ENCODE data around the gene CERS6. TPM values are rescaled to one million over a fixed set of nuclear protein-coding genes. Genes with fewer than 3 reads are reported as not detected.

The CERS6 gene
- total and polyA plus RNA-seq, 4 donors, result 4.3 to 25.8 (median 13.6) TPM

DNA sequence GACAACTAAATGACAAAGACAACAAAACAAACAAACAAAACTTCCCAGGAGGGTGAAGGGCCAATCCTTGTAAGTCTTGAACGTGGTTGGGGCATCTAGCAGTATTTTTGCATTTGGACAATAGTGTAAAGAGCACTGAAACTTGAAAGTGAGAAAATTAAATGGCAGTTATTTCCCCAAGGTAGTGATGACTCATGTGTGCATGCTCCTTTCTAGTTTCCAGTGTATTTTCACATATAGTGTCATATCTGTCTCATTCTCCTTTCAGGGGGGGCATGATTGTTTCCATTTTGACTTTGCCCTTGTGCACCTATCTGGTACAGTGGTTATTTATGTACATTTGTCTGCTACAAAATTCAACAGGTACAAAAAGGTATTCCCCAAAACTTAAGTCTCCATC lies 39.5 kb downstream of the CERS6 start:
- ATAC-seq (ENCODE audit: insufficient read depth, low FRiP score) (no peak), DNase-seq (no peak)
- Histone ChIP-seq H3K27ac (ENCODE audit: low read depth in 1 of 2, low read length in 1 of 2) (no peak overlapping the region), H3K4me3 (no peak overlapping the region), H3K27me3 (ENCODE audit: control insufficient read depth in 3 of 3, insufficient read depth in 3 of 3, low read length in 2 of 3) (no peaks in the 10 kb centered on the region), H3K36me3 (ENCODE audit: control insufficient read depth in 4 of 4, insufficient read depth in 4 of 4, low read length in 4 of 4) (peaks cover 0 to 3% (median 0%) of the 10 kb centered on the region in 4 donors), H3K9me3 (ENCODE audit: control insufficient read depth in 4 of 4, insufficient read depth in 3 of 4, low read length in 3 of 4) (no peaks in the 10 kb centered on the region), H3K4me1 (ENCODE audit: control insufficient read depth in 5 of 5, insufficient read depth in 5 of 5, low read length in 5 of 5) (peaks cover 0 to 16% (median 0%) of the 10 kb centered on the region in 5 donors), H3K9ac (ENCODE audit: insufficient read depth in 1 of 2, low read length in 2 of 2) (no peak overlapping the region)
- WGBS, 2 donors, result 71 to 85% methylated on average over 1 of the region's 1 CpG
- TF ChIP-seq, protein P1, sequence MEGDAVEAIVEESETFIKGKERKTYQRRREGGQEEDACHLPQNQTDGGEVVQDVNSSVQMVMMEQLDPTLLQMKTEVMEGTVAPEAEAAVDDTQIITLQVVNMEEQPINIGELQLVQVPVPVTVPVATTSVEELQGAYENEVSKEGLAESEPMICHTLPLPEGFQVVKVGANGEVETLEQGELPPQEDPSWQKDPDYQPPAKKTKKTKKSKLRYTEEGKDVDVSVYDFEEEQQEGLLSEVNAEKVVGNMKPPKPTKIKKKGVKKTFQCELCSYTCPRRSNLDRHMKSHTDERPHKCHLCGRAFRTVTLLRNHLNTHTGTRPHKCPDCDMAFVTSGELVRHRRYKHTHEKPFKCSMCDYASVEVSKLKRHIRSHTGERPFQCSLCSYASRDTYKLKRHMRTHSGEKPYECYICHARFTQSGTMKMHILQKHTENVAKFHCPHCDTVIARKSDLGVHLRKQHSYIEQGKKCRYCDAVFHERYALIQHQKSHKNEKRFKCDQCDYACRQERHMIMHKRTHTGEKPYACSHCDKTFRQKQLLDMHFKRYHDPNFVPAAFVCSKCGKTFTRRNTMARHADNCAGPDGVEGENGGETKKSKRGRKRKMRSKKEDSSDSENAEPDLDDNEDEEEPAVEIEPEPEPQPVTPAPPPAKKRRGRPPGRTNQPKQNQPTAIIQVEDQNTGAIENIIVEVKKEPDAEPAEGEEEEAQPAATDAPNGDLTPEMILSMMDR (IDR thresholded peaks at IDR 0.05; ENCODE audit: control extremely low read depth, extremely low read depth), result no peak

DNA sequence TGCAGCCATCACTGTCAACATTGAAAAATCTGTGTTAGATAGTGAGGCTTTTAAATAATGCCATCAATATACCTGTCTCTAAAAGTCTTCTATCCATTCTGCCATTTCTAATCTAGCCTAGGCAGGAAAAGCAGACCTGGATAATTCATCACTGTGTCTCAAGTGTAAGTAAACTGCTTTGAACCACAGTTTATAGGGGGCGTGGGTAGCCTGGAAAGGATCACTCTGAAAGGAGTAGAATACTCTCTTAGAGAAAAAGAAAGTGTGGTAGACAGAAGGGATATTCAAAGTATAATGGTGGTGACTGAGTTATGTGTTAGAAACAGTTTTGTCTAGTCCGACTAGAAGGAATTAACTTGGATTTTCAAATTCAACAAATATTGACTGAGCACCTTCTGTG lies 40.8 kb downstream of the CERS6 start:
- DNase-seq (no peak), ATAC-seq (ENCODE audit: insufficient read depth, low FRiP score) (no peak)
- 93% methylated on average over 2 of the region's 2 CpGs for whole genome bisulfite sequencing, 2 donors
- no peaks in the 10 kb centered on the region for H3K27me3 ChIP-seq (ENCODE audit: control insufficient read depth in 3 of 3, insufficient read depth in 3 of 3, low read length in 2 of 3)
- no peak overlapping the region for H3K9ac ChIP-seq (ENCODE audit: insufficient read depth in 1 of 2, low read length in 2 of 2)
- no peak overlapping the region for H3K4me3 ChIP-seq
- TF ChIP-seq, protein P1 (IDR thresholded peaks at IDR 0.05; ENCODE audit: control extremely low read depth, extremely low read depth), result no peak
- H3K36me3 ChIP-seq (ENCODE audit: control insufficient read depth in 4 of 4, insufficient read depth in 4 of 4, low read length in 4 of 4), result peaks cover 0 to 3% (median 0%) of the 10 kb centered on the region in 4 donors
- no peak overlapping the region for H3K27ac ChIP-seq (ENCODE audit: low read depth in 1 of 2, low read length in 1 of 2)
- H3K4me1 ChIP-seq (ENCODE audit: control insufficient read depth in 5 of 5, insufficient read depth in 5 of 5, low read length in 5 of 5), result peaks cover 0 to 21% (median 0%) of the 10 kb centered on the region in 5 donors
- no peaks in the 10 kb centered on the region for H3K9me3 ChIP-seq (ENCODE audit: control insufficient read depth in 4 of 4, insufficient read depth in 3 of 4, low read length in 3 of 4)

DNA sequence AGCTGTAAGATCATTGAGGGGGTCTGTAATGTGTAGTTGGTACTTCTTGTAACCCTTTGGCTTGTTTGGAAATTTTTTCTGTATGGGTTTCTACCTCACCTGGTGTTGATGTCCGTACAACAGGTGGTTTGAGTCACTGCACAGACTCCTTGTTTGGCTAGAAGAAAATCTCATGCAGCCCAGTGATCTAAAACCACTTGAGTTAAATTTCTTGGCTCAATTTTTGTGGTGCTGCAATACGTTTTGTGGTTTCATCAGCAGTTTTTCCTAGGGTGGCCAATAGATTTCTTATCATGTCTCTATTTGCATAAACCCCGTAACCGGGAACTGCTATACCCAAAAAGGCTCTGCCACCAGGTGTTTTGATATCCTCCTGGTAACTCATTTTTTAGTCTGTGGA lies 43.4 kb downstream of the CERS6 start:
- Histone ChIP-seq H3K27ac (ENCODE audit: low read depth in 1 of 2, low read length in 1 of 2) (no peak overlapping the region), H3K4me3 (no peak overlapping the region), H3K9ac (ENCODE audit: insufficient read depth in 1 of 2, low read length in 2 of 2) (no peak overlapping the region), H3K9me3 (ENCODE audit: control insufficient read depth in 4 of 4, insufficient read depth in 3 of 4, low read length in 3 of 4) (no peaks in the 10 kb centered on the region), H3K27me3 (ENCODE audit: control insufficient read depth in 3 of 3, insufficient read depth in 3 of 3, low read length in 2 of 3) (no peaks in the 10 kb centered on the region), H3K36me3 (ENCODE audit: control insufficient read depth in 4 of 4, insufficient read depth in 4 of 4, low read length in 4 of 4) (peaks cover 0 to 3% (median 0%) of the 10 kb centered on the region in 4 donors), H3K4me1 (ENCODE audit: control insufficient read depth in 5 of 5, insufficient read depth in 5 of 5, low read length in 5 of 5) (peaks cover 0 to 21% (median 0%) of the 10 kb centered on the region in 5 donors)
- TF ChIP-seq, protein P1 (IDR thresholded peaks at IDR 0.05; ENCODE audit: control extremely low read depth, extremely low read depth), result no peak
- WGBS, 2 donors, result 36 to 61% methylated on average over 4 of the region's 4 CpGs
- no peak for ATAC-seq (ENCODE audit: insufficient read depth, low FRiP score)
- DNase-seq, result no peak

DNA sequence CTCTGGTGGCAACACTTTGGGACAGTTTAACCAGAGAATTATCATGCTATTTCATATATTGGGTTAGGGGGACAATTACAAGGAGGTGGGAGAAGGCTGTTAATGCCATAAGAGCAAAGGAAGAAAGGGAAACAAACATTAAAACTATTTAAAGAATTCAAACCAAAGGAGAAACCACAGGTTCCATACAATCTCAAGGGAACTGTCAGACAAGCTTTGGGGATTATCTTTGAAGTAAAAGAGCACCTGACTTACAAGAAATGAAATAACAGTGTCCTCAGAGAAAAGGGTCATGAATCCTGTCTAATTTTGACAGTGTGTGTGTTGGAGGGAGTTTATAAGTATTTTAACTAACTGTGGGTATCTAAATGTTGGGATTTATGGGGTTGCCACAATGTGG lies 44.4 kb downstream of the CERS6 start:
- peaks cover 0 to 14% (median 0%) of the 10 kb centered on the region in 5 donors for H3K4me1 ChIP-seq (ENCODE audit: control insufficient read depth in 5 of 5, insufficient read depth in 5 of 5, low read length in 5 of 5)
- no peak for ATAC-seq (ENCODE audit: insufficient read depth, low FRiP score)

More for the DNA sequence above, 44.4 kb downstream of the CERS6 start:
- Histone ChIP-seq H3K9me3 (ENCODE audit: control insufficient read depth in 4 of 4, insufficient read depth in 3 of 4, low read length in 3 of 4) (no peaks in the 10 kb centered on the region), H3K9ac (ENCODE audit: insufficient read depth in 1 of 2, low read length in 2 of 2) (no peak overlapping the region), H3K27ac (ENCODE audit: low read depth in 1 of 2, low read length in 1 of 2) (no peak overlapping the region), H3K4me3 (no peak overlapping the region), H3K27me3 (ENCODE audit: control insufficient read depth in 3 of 3, insufficient read depth in 3 of 3, low read length in 2 of 3) (no peaks in the 10 kb centered on the region), H3K36me3 (ENCODE audit: control insufficient read depth in 4 of 4, insufficient read depth in 4 of 4, low read length in 4 of 4) (no peaks in the 10 kb centered on the region)
- TF ChIP-seq, protein P1 (IDR thresholded peaks at IDR 0.05; ENCODE audit: control extremely low read depth, extremely low read depth), result no peak
- no peak for DNase-seq

All from lung (tissue), 12 donors.